ENCODE results near the gene IDH3G.
"Not testable (repeated sequence)": the region's sequence is repeated elsewhere in the genome, so short reads cannot be mapped to it uniquely, and the experiment has no call there.

The IDH3G gene

DNA sequence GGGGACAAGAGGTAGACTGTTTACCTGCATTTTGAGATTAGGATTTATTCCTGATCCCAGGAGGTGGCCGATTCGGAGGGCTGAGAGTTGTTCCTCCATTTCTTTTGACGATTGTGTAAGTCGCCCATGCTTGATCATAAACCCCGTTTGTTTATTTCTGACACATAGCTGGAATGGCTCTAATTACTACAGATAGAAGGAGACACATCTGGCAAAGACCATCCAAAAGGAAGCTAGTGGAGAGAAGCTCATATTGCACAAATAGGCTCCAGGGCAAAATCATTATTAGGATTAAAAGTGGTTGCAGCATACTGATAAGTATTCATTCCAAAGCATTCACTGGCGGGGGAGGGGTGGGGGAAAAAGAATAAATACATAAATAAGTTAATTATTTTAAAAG lies 47.2 kb downstream of the IDH3G start:
- not testable (repeated sequence) for DNase-seq

DNA sequence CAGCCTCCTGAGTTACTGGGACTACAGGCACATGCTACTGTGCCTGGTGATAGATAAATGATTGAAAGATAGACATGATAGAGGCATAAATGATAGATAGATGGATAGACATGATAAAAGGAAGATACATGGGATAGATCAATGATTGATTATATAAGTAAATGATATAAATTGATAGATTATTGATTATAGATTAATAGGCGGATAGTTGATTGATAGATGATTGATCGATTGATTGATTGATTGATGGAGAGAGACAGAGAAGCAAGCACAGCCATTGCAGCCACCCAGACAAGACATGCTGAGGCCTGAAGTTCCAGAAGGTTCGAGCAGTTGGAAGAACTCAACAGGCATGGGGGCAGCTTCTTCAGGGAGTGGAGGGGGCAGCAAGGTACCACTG lies 47.8 kb downstream of the IDH3G start:
- DNase-seq = no peak

DNA sequence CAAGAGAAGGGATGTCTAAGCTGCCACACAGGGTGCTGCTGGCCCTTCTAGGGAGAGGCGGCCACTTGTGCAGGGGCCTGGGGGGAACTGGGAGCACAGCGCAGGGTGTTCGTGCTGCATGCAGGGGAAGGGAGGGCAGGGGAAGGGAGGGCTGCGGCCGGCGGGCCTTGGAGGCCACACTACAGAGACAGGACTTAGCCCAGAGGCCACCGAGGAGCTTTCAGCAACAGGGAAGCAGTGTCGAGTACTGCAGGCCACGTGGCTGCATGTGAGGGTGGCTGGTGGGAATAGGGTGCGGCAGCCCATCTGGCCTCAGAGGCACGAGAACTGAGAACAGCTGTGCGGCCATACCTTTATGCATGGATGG lies 49.1 kb downstream of the IDH3G start:
- not testable (repeated sequence) for DNase-seq

DNA sequence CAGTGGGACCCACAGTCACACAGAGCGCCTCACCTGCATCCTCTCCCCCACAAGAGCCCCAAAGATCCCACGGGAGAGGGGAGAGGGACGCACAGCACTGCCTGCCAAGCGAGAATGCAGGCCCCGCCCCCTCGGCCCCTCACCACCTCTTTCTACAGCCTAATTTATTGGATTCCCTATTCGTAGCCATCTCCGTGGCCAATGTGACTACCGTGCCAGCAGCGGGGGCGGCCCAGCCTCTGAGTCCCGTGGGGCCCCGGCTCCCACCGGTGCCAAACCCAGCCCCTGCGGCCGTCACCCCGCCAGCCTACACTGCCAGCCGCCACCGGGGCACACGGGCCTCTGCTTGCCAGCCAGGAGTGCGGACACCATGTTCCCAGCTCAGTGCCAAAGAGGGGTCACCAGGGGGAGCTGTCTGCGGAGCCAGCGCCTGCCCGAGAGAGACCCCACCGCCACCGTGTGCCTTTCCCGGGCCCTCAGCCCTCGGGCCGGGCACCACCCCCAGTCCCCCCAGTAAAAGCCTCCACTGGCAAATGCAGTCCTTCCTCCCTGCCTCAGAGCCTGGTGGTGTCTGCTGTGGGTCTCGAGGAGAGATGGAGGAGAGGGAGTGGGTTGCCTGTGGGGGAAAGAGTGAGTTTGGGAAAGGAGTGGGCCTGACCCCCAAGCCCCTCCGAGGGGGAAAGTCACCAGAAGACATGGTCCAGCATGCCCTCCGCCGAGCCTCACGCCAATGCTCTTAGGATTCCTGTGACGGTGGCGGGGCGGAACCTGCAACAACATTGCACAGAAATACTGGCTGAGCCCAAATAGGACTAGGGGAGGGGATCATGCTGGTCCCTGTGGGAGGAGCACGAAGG lies 49.7 kb downstream of the IDH3G start:
- no peak for DNase-seq

DNA sequence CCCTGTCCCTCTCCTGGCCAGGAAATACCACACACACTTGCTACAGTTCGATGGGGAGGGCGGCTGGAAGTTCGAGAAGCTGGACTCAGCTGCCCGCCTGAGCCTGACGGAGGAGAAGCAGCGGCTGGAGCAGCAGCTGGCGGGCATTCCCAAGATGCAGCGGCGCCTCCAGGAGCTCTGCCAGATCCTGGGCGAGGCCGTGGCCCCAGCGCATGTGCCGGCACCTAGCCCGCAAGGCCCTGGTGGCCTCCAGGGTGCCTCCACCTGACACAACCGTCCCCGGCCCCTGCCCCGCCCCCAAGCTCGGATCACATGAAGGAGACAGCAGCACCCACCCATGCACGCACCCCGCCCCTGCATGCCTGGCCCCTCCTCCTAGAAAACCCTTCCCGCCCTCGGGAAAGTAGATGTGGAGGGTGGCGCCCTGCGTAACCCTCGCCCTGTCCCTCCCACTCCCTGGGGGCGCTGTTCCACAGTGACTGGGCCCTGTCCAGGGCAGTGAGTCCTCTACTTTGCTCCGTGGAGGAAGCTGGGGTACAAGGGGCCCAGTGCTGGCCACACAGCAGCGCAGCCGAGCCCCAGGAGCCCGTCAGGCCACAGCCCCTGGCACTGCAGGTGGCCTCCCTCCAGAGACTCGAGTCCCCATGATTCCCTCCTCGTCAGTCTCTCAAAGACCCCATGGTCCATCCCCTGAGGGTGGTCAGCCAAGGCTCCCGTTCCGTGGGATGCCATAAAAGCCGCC lies 50.5 kb downstream of the IDH3G start:
- DNase-seq = not testable (repeated sequence)

DNA sequence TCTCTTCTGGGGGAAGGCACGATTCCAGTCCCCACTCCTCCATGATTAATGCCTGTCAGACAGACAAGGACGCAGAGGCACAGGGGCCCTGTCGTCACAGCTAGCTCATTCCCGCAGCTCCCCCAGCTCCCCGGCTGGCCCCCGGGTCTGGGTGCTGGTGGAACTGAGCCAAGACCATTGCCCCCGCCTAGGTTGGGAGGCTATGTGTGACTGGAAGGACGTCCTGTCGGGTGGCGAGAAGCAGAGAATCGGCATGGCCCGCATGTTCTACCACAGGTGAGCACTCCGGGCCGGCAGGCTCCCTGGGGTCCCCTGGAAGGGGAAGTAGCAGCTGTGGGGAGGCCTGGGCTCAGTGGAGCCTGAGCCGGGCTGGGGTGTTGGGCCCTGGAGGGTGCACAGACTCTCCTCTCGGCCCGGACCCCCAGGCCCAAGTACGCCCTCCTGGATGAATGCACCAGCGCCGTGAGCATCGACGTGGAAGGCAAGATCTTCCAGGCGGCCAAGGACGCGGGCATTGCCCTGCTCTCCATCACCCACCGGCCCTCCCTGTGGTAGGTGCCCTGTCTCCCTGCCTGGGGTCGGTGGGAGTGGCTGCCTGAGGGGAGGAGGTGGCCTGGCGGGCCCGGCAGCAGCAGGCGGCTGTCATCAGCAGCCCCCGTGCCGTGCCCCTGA lies 51.2 kb downstream of the IDH3G start:
- not testable (repeated sequence) for DNase-seq

DNA sequence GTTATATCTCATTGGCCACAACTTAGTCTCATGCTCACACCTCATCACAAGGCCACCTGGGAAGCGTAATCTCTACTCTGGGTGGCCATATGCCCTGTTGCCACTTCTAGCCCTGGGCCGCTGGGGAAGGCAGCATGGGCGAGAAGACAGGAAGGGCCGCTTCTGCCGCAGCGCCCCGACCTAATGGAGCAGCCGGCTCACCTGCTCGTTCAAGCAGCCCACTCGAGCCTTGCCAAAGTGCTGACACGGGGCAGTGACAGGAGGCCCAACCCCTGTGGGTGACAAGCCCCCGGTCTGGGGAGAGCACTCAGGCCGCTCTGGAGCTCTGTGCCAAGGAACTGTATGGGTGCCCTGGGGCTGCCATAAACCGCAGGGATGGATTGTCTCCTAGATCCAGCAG lies 52.1 kb downstream of the IDH3G start:
- DNase-seq = not testable (repeated sequence)

DNA sequence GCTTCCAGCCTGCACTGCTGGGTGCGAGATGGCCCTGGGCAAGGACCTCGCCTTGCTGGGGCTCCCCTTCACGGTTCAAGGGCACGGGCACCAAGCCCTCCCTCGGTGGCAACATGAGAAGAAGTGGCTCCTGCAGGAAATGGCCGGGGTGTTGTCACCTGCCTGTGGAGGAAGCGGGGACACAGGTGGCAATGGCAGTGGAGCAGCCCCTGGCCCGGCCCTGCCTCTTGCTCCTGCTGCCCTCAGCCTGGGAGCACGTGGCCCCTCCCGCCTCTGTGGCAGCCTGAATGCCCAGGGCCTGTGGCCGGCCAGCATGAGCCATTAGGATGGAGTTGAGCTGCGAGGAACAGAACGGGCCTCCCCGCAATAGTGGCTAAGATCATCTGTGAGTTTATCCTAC lies 52.7 kb downstream of the IDH3G start:
- DNase-seq = no peak

DNA sequence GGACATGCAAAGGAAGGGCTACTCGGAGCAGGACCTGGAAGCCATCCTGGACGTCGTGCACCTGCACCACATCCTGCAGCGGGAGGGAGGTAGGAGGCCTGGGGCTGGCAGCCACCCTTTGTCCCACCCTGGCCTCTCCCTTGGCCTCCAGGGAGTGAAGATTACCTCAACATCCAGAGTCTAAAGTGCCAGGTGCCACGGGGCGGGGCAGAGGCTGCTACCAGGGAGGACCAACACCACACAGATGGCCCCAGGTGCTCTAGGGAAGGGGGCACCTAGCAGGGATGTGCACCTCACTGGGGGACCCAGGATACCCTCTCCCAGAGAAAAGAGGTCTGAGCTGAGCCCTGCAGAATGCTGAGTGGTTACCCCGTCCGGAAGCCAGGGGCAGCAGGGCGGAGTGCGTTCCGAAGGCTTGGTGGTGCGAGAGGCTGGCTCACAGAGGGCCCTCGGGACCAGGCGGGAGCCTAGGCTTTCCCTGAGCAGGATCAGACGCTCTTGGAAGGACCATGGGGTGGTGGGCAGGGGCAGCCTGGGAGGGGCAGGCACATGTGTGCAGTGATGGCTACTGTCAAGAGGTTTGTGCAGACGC lies 53.4 kb downstream of the IDH3G start:
- DNase-seq = no peak

DNA sequence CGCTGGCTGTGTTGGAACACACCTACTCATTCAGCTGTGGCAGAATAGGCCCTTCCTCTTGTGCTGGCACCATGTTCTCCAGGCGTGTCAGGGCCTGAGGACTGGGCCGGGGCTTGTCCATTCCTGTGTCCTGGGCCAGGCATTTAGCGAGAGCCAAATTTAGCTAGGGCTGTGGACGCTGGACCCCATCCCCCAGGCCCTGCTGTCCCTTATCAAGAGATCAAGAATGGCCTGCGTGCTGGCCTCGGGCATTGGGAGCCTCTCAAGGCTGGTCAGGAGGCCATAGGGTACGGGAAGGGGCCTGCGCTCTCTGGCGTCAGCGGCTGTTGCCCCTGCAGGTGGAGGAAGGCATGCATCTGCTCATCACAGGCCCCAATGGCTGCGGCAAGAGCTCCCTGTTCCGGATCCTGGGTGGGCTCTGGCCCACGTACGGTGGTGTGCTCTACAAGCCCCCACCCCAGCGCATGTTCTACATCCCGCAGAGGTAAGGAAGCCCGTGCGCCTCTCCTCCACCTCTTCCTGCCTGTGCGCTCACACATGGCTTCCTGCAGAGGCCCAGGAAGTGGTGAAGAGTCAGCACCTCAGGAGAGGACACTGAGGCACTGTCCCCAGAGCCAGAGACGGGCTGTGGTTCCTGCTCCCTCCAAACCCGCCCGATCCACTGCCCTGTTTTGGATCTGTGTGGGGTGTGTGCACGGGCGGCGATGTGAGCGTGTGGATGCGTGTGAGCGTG lies 54.3 kb downstream of the IDH3G start:
- DNase-seq = no peak

DNA sequence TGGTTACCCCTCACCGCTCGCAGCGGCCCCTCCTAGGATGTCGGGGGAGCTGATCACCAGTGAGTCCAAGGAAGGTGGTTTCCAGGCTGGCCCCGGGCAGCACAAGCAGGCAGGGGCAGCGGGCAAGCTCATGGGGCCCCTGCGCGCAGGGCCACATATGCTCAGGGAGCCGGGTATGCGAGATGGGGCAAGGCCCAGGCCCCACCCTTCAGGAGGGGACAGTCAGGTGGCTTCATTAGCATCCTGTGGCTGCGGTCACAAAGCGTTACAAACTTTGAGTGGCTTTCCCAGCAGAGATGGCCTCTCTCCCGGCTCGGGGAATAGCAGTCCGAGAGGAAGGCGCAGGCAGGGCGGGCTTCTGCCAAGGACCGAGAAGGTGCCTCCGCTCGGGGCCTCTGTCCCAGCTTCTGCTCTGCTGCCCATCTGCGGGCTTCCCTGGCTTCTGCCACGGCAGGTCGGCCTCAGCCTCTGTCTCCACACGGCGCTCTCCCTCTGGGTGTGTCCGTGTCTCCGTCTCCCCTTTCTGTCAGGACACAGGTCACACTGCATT lies 56.0 kb downstream of the IDH3G start:
- DNase-seq = no peak

DNA sequence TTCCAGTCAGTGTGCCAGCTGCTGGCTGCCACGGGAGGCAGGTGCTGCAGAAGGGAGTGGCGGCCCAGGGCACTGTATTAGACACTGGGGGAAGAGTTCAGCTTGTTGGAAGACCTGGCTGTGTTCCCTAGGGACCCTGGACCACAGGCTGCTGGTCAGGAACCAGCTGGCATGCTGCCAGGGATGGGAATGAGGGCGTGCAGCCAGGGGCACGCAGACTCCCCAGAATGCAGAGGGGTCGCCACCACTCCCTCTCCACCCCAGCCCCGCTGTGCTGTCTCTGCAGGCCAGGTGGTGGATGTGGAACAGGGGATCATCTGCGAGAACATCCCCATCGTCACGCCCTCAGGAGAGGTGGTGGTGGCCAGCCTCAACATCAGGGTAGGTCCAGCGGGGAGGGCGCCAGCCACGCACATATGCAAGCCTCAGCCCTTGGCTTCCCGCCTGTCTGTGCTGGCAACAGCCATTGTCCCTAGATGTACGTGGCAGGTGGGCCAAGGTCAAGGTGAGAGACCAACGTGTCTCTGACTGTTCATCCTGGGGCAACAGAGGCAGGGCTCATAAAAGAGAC lies 57.2 kb downstream of the IDH3G start:
- DNase-seq = no peak

DNA sequence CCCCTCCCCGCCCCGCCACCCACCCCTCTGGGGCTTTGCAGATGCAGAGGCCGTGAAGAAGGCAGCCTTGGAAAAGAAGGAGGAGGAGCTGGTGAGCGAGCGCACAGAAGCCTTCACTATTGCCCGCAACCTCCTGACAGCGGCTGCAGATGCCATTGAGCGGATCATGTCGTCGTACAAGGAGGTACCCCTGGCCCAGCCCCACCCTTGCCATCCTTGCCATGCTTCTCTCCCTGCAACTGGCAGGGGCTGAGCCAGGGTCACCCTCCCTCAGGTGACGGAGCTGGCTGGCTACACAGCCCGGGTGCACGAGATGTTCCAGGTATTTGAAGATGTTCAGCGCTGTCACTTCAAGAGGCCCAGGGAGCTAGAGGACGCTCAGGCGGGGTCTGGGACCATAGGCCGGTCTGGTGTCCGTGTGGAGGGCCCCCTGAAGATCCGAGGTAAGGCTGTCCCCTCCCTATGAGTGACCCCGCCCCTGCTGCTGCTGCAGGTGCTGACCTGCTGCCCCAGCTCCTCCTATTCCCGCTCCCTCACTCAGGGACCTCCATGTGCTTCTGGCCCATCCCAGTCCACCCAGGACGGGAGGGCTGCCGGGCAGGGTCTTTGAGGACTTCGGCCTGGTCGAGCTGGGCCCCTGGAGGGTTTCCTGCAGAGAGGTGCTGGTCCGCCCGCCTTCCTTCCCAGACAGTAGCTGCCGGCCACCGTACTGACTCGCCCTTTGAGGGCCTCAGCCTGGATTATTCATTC lies 57.9 kb downstream of the IDH3G start:
- DNase-seq = no peak

Measured in cortex of kidney (tissue), 1 donor.